Neural cell (in vitro differentiated cells): ENCODE results near the gene MT1H. TPM values are rescaled to one million over a fixed set of nuclear protein-coding genes. Genes with fewer than 3 reads are reported as not detected.

Experiments used
- H2AFZ ChIP-seq: fragments of 200-600, 300-800 bp; sonication (generic), shearing (Covaris generic); 2 replicates; pipeline ENCODE4 v1.6.0; 2014; ENCODE audit warnings: low read depth, mild to moderate bottlenecking, antibody characterized with exemption, low read length, moderate library complexity
- H3F3A ChIP-seq: fragments of 200-600 bp; shearing (Covaris generic); 2 replicates; pipeline ENCODE4 v1.6.1; 2016; ENCODE audit warnings: mild to moderate bottlenecking, moderate library complexity, mixed read lengths, antibody characterized with exemption, low read length; ENCODE audit not compliant: insufficient read depth, poor library complexity, severe bottlenecking
- H3K27ac ChIP-seq: fragments of 200-600, 300-800 bp; sonication (generic), shearing (Covaris generic); 2 replicates; pipeline ENCODE4 v1.5.1; 2014; ENCODE audit warnings: mild to moderate bottlenecking, low read length, moderate library complexity
- H3K27me3 ChIP-seq: fragments of 300-800, 200-600 bp; sonication (generic), shearing (Covaris generic); 2 replicates; pipeline ENCODE4 v1.6.0; 2014; ENCODE audit warnings: mild to moderate bottlenecking, low read depth, low read length, moderate library complexity; ENCODE audit not compliant: insufficient read depth
- H3K36me3 ChIP-seq: fragments of 300-800, 200-600 bp; sonication (generic), shearing (Covaris generic); 2 replicates; pipeline ENCODE4 v1.5.1; 2014; ENCODE audit warnings: mild to moderate bottlenecking, antibody characterized with exemption, low read length, moderate library complexity; ENCODE audit not compliant: insufficient read depth
- H3K4me2 ChIP-seq: fragments of 300-800, 200-600 bp; sonication (generic), shearing (Covaris generic); 2 replicates; pipeline ENCODE4 v1.6.0; 2014; ENCODE audit warnings: mild to moderate bottlenecking, low read length
- H3K4me3 ChIP-seq: fragments of 300-800, 200-600 bp; sonication (generic), shearing (Covaris generic); 2 replicates; pipeline ENCODE4 v1.5.1; 2014; ENCODE audit warnings: mild to moderate bottlenecking, low read length, moderate library complexity
- H3K79me2 ChIP-seq: fragments of 200-600 bp; shearing (Covaris generic); replicated peaks from 2 replicates; pipeline ENCODE4 v1.6.0; 2014; ENCODE audit warnings: mild to moderate bottlenecking, low read length, moderate library complexity; ENCODE audit not compliant: insufficient read depth
- H3K9ac ChIP-seq: fragments of 300-800, 200-600 bp; sonication (generic), shearing (Covaris generic); 2 replicates; pipeline ENCODE4 v1.6.1; 2016; ENCODE audit warnings: mild to moderate bottlenecking, low read length, mixed read lengths
- H3K9me2 ChIP-seq: fragments of 200-600 bp; shearing (Covaris generic); 2 replicates; pipeline ENCODE4 v1.6.1; 2016; ENCODE audit warnings: mild to moderate bottlenecking, low read length, mixed read lengths; ENCODE audit not compliant: insufficient read depth
- H3K9me3 ChIP-seq: fragments of 200-600, 300-800 bp; sonication (generic), shearing (Covaris generic); 2 replicates; pipeline ENCODE4 v1.6.1; 2016; ENCODE audit warnings: mild to moderate bottlenecking, mixed run types, low read length, moderate library complexity, mixed read lengths
- H4K20me1 ChIP-seq: fragments of 200-600 bp; shearing (Covaris generic); 2 replicates; pipeline ENCODE4 v1.6.1; 2016; ENCODE audit warnings: mild to moderate bottlenecking, mixed run types; ENCODE audit not compliant: insufficient read depth
- EP300 ChIP-seq: fragments of 450-650 bp; conservative IDR thresholded peaks from 2 replicates; pipeline ENCODE4 v1.6.1; 2014; ENCODE audit warnings: antibody characterized with exemption, mild to moderate bottlenecking, moderate library complexity; ENCODE audit not compliant: poor library complexity, severe bottlenecking
- EZH2 ChIP-seq: fragments of 200-600, 300-800 bp; shearing (Covaris generic), sonication (generic); IDR thresholded peaks from 2 replicates; pipeline ENCODE4 v1.6.1; 2014; ENCODE audit warnings: antibody characterized with exemption, low read length, borderline replicate concordance, mild to moderate bottlenecking; ENCODE audit not compliant: insufficient read depth, poor library complexity, severe bottlenecking
- MXI1 ChIP-seq: fragments of 450-650 bp; conservative IDR thresholded peaks from 2 replicates; pipeline ENCODE4 v1.6.1; 2014; ENCODE audit warnings: antibody characterized with exemption, mild to moderate bottlenecking; ENCODE audit not compliant: poor library complexity, severe bottlenecking
- POLR2AphosphoS5 ChIP-seq: IDR thresholded peaks from 2 replicates; pipeline ENCODE4 v1.6.1; 2012
- RAD21 ChIP-seq: fragments of 450-650 bp; conservative IDR thresholded peaks from 2 replicates; pipeline ENCODE4 v1.6.1; 2014; ENCODE audit warnings: antibody characterized with exemption, mild to moderate bottlenecking, moderate library complexity
- SMC3 ChIP-seq: fragments of 450-650 bp; conservative IDR thresholded peaks from 2 replicates; pipeline ENCODE4 v1.6.1; 2014; ENCODE audit warnings: antibody characterized with exemption, mild to moderate bottlenecking, moderate library complexity; ENCODE audit not compliant: poor library complexity
- TAF1 ChIP-seq: IDR thresholded peaks from 2 replicates; pipeline ENCODE4 v1.6.1; 2012; ENCODE audit warnings: low read depth
- polyA plus RNA-seq: library from polyadenylated mRNA; depleted of rRNA; stranded (reverse); fragments of >200 nt; gene quantifications from 2 replicates; pipeline ENCODE4 v1.2.3, GENCODE V29; 2014
- TF ChIP-seq, protein P1 (sequence below): fragments of 450-650 bp; IDR thresholded peaks from 2 replicates; pipeline ENCODE4 v1.5.1; 2014; ENCODE audit warnings: antibody characterized with exemption, mild to moderate bottlenecking, moderate library complexity; ENCODE audit not compliant: poor library complexity, severe bottlenecking
- TF ChIP-seq, protein P2 (sequence below): IDR thresholded peaks from 2 replicates; pipeline ENCODE4 v1.6.1; 2012; ENCODE audit warnings: borderline replicate concordance

Gene MT1H
- polyA plus RNA-seq, 1 donor from 2014 or later, result not detected

DNA sequence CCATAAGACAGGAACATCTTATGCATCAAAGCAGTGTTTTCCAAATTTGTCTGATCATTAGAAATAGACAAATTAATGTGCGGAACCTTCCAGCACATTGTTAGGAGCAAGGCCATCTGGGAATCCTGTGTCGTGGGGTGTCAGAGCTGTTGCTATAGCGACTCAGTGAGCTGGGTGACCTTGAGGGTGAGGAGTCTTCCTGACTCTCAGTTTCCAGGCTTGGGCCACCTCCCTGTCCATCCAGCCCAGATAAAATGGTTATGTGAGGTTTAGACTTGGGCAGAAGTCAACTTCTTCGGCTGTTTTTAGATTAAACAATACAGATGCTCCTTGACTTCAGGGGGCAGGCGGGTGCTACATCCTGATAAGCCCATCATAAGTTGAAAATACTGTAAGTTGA lies 33.2 kb downstream of the MT1H start:
- Histone ChIP-seq H3K9ac (no peak overlapping the region), H3K79me2 (no peaks in the 10 kb centered on the region), H3K4me2 (no peak overlapping the region), H3K36me3 (no peaks in the 10 kb centered on the region), H3K4me3 (no peak overlapping the region), H3K27ac (no peak overlapping the region), H3K9me3 (no peaks in the 10 kb centered on the region), H2AFZ (no peak overlapping the region), H4K20me1 (no peaks in the 10 kb centered on the region), H3K27me3 (no peaks in the 10 kb centered on the region), H3F3A (no peaks in the 10 kb centered on the region), H3K9me2 (no peaks in the 10 kb centered on the region)
- TF ChIP-seq MXI1 (no peak), RAD21 (no peak), EZH2 (no peak)
- TF ChIP-seq, protein P1, sequence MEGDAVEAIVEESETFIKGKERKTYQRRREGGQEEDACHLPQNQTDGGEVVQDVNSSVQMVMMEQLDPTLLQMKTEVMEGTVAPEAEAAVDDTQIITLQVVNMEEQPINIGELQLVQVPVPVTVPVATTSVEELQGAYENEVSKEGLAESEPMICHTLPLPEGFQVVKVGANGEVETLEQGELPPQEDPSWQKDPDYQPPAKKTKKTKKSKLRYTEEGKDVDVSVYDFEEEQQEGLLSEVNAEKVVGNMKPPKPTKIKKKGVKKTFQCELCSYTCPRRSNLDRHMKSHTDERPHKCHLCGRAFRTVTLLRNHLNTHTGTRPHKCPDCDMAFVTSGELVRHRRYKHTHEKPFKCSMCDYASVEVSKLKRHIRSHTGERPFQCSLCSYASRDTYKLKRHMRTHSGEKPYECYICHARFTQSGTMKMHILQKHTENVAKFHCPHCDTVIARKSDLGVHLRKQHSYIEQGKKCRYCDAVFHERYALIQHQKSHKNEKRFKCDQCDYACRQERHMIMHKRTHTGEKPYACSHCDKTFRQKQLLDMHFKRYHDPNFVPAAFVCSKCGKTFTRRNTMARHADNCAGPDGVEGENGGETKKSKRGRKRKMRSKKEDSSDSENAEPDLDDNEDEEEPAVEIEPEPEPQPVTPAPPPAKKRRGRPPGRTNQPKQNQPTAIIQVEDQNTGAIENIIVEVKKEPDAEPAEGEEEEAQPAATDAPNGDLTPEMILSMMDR, result no peak

DNA sequence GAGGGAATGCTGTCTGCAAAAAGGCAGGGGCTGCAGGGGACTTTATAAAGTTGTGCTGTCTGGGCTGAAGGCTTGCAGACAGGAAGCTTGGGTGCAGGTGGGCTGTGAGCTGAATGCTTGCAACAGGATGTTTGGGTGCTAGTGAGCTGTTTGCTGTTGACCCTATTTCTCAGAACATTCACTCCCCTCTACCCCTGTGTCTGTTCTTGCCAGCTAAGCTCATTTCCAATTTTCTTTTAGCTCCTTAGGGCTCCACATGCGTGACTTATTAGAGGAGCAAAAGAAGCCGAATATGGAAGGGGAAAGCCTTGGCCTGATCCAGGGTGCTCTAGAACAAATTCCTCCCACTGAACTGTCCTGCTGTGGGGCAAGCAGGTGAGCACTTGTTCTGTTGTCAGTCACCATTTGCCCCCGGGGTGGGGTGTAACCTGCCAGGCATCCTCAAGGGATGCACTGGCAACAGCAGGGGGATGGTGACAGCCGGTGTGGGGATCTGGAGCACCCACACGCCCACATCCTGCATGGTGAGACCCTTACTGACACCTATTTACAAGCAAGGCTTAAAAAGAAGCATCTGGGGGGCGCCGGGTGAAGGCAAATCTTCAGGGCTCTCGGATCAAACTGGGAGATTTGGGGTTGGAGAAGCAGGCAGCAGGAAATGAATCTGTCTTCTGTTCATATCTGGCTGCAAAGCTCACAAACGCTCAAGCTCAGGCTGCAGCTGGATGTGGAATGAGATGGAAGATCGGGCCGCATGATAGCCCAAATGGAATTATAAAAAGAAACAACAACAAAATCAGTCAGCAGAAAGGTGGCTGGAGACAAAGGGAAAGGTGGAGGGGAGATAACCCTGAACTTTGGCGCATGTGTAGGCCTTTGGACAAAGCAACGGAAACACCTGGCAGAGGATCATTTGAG lies 39.2 kb downstream of the MT1H start:
- H3K27me3 ChIP-seq, result no peaks in the 10 kb centered on the region
- no peak overlapping the region for H3K27ac ChIP-seq
- H3K9ac ChIP-seq, result no peak overlapping the region
- H3K79me2 ChIP-seq, result no peaks in the 10 kb centered on the region
- no peaks in the 10 kb centered on the region for H4K20me1 ChIP-seq
- no peak overlapping the region for H3K4me3 ChIP-seq
- H3K4me2 ChIP-seq, result no peak overlapping the region
- no peaks in the 10 kb centered on the region for H3F3A ChIP-seq
- H3K9me2 ChIP-seq, result no peaks in the 10 kb centered on the region
- H3K9me3 ChIP-seq, result no peaks in the 10 kb centered on the region
- H2AFZ ChIP-seq, result no peak overlapping the region
- H3K36me3 ChIP-seq, result no peaks in the 10 kb centered on the region
- TF ChIP-seq EP300, result no peak

DNA sequence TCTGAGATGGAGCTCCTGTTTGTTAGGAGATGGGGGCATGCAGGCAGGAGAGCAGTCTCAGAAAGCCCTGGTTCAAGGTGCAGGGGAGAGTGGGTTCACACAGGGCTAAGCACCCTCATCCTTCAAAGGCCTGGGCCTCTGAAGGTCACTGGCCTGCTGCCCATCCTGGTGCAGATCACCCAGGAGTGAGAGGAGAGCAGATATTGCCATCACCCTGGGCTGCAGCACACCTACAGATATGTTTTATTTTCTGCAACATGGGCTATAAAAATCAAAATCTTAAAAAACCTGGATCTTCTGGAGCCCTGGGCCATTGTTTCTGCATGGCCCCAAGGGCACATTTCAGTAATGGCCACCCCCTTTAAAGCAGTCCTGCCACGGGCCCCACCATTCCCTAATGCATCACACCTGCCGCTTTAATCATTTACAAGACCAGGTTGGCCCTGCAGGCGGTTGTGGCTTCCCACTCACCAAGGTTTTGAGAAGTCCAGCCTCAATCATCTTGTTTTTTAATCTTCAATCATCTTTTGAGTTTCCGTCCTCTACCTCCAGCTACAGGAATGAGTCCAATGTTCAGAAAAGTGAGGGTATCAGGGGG lies 39.9 kb downstream of the MT1H start:
- no peaks in the 10 kb centered on the region for H3K79me2 ChIP-seq
- H3K9ac ChIP-seq, result no peak overlapping the region
- H3K27ac ChIP-seq, result no peak overlapping the region
- no peak overlapping the region for H3K4me3 ChIP-seq
- H3K9me3 ChIP-seq, result no peaks in the 10 kb centered on the region
- H3K9me2 ChIP-seq, result no peaks in the 10 kb centered on the region
- H3F3A ChIP-seq, result no peaks in the 10 kb centered on the region
- no peaks in the 10 kb centered on the region for H3K27me3 ChIP-seq
- H3K36me3 ChIP-seq, result no peaks in the 10 kb centered on the region
- H2AFZ ChIP-seq, result no peak overlapping the region
- TF ChIP-seq RAD21, result no peak
- TF ChIP-seq MXI1, result no peak
- TF ChIP-seq EP300, result no peak
- TF ChIP-seq, protein P1, result no peak
- TF ChIP-seq POLR2AphosphoS5, result no peak
- TF ChIP-seq EZH2, result no peak
- no peak for TF ChIP-seq TAF1
- TF ChIP-seq SMC3, result no peak
- TF ChIP-seq, protein P2, sequence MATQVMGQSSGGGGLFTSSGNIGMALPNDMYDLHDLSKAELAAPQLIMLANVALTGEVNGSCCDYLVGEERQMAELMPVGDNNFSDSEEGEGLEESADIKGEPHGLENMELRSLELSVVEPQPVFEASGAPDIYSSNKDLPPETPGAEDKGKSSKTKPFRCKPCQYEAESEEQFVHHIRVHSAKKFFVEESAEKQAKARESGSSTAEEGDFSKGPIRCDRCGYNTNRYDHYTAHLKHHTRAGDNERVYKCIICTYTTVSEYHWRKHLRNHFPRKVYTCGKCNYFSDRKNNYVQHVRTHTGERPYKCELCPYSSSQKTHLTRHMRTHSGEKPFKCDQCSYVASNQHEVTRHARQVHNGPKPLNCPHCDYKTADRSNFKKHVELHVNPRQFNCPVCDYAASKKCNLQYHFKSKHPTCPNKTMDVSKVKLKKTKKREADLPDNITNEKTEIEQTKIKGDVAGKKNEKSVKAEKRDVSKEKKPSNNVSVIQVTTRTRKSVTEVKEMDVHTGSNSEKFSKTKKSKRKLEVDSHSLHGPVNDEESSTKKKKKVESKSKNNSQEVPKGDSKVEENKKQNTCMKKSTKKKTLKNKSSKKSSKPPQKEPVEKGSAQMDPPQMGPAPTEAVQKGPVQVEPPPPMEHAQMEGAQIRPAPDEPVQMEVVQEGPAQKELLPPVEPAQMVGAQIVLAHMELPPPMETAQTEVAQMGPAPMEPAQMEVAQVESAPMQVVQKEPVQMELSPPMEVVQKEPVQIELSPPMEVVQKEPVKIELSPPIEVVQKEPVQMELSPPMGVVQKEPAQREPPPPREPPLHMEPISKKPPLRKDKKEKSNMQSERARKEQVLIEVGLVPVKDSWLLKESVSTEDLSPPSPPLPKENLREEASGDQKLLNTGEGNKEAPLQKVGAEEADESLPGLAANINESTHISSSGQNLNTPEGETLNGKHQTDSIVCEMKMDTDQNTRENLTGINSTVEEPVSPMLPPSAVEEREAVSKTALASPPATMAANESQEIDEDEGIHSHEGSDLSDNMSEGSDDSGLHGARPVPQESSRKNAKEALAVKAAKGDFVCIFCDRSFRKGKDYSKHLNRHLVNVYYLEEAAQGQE, result no peak
- H4K20me1 ChIP-seq, result no peaks in the 10 kb centered on the region
- H3K4me2 ChIP-seq, result no peak overlapping the region
